ENCODE measurements around the gene EZH1.
"Not testable (repeated sequence)": the region's sequence is repeated elsewhere in the genome, so short reads cannot be mapped to it uniquely, and the experiment has no call there.

The EZH1 gene

GRCh38 chr17:42772945-42773289, 28.1 kb upstream of the EZH1 start:
- DNase-seq (ENCODE audit: low spot score), result no peak

GRCh38 chr17:42769964-42770363, 25.1 kb upstream of the EZH1 start:
- DNase-seq (ENCODE audit: low spot score), result not testable (repeated sequence)

GRCh38 chr17:42768006-42768405, 23.2 kb upstream of the EZH1 start:
- not testable (repeated sequence) for DNase-seq (ENCODE audit: low spot score)

- no peak for DNase-seq (ENCODE audit: low spot score)
Observed at GRCh38 chr17:42767512-42767911, 22.7 kb upstream of the EZH1 start.

GRCh38 chr17:42766124-42766523, 21.3 kb upstream of the EZH1 start:
- no peak for DNase-seq (ENCODE audit: low spot score)

- no peak for DNase-seq (ENCODE audit: low spot score)
Observed at GRCh38 chr17:42761638-42762037, 16.8 kb upstream of the EZH1 start.

GRCh38 chr17:42760652-42761581, 16.1 kb upstream of the EZH1 start, which contains the start of gene RAMP2:
Gene RAMP2, plus strand, starts transcription at chr17:42761227. Its CDS starts 35 bp downstream, at chr17:42761262.
- DNase-seq (ENCODE audit: low spot score), result peak; percentile 53

GRCh38 chr17:42759982-42760651, 15.3 kb upstream of the EZH1 start:
- DNase-seq (ENCODE audit: low spot score), result no peak

- peak; percentile 31 for DNase-seq (ENCODE audit: low spot score)
Observed at GRCh38 chr17:42754782-42755181, 9.9 kb upstream of the EZH1 start.

- DNase-seq (ENCODE audit: low spot score), result no peak
Observed at GRCh38 chr17:42751628-42752027, 6.8 kb upstream of the EZH1 start.

GRCh38 chr17:42750739-42751344, 6.0 kb upstream of the EZH1 start:
- no peak for DNase-seq (ENCODE audit: low spot score)

- no peak for DNase-seq (ENCODE audit: low spot score)
Observed at GRCh38 chr17:42748908-42749798, 4.3 kb upstream of the EZH1 start.

- no peak for DNase-seq (ENCODE audit: low spot score)
Observed at GRCh38 chr17:42748202-42748907, 3.5 kb upstream of the EZH1 start.

GRCh38 chr17:42744283-42744805, 496 bp downstream of the EZH1 start:
- DNase-seq (ENCODE audit: low spot score), result peak; percentile 68

- no peak for DNase-seq (ENCODE audit: low spot score)
Observed at GRCh38 chr17:42743595-42744282, 1.1 kb downstream of the EZH1 start.

GRCh38 chr17:42742916-42743315, 1.9 kb downstream of the EZH1 start:
- DNase-seq (ENCODE audit: low spot score), result not testable (repeated sequence)

GRCh38 chr17:42740699-42741098, 4.1 kb downstream of the EZH1 start:
- DNase-seq (ENCODE audit: low spot score), result no peak

GRCh38 chr17:42725143-42725542, 19.7 kb downstream of the EZH1 start:
- no peak for DNase-seq (ENCODE audit: low spot score)

GRCh38 chr17:42723636-42724035, 21.2 kb downstream of the EZH1 start:
- DNase-seq (ENCODE audit: low spot score), result no peak

- DNase-seq (ENCODE audit: low spot score), result peak; percentile 74
Observed at GRCh38 chr17:42720996-42721583, 23.8 kb downstream of the EZH1 start.

All from AG20443 (cell line).